ENCODE results near the gene P2RY2.

- TF ChIP-seq REST (IDR thresholded peaks at IDR 0.05; ENCODE audit: low read depth): no peak
- no peak for TF ChIP-seq EZH2 (IDR thresholded peaks at IDR 0.05)
- no peak for TF ChIP-seq POLR2A (IDR thresholded peaks at IDR 0.05; ENCODE audit: borderline replicate concordance, extremely low read depth, insufficient read depth, insufficient read length)
- no peak for TF ChIP-seq SP1 (IDR thresholded peaks at IDR 0.05; ENCODE audit: low read depth)
- TF ChIP-seq, protein P1, sequence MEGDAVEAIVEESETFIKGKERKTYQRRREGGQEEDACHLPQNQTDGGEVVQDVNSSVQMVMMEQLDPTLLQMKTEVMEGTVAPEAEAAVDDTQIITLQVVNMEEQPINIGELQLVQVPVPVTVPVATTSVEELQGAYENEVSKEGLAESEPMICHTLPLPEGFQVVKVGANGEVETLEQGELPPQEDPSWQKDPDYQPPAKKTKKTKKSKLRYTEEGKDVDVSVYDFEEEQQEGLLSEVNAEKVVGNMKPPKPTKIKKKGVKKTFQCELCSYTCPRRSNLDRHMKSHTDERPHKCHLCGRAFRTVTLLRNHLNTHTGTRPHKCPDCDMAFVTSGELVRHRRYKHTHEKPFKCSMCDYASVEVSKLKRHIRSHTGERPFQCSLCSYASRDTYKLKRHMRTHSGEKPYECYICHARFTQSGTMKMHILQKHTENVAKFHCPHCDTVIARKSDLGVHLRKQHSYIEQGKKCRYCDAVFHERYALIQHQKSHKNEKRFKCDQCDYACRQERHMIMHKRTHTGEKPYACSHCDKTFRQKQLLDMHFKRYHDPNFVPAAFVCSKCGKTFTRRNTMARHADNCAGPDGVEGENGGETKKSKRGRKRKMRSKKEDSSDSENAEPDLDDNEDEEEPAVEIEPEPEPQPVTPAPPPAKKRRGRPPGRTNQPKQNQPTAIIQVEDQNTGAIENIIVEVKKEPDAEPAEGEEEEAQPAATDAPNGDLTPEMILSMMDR (IDR thresholded peaks at IDR 0.05 in 2 of 3, conservative IDR thresholded peaks at IDR 0.05 in 1 of 3; ENCODE audit: borderline replicate concordance in 1 of 3, insufficient read depth in 1 of 3, low read depth in 2 of 3, low read length in 2 of 3): no peak
- no peak for TF ChIP-seq POLR2AphosphoS5 (IDR thresholded peaks at IDR 0.05; ENCODE audit: low read depth, low read length)
- TF ChIP-seq, protein P2, sequence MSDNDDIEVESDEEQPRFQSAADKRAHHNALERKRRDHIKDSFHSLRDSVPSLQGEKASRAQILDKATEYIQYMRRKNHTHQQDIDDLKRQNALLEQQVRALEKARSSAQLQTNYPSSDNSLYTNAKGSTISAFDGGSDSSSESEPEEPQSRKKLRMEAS (IDR thresholded peaks at IDR 0.05): no peak
- no peak for TF ChIP-seq ATF3 (IDR thresholded peaks at IDR 0.05)
- TF ChIP-seq RAD21 (IDR thresholded peaks at IDR 0.05; ENCODE audit: low read depth): no peak
- no peak for TF ChIP-seq JUND (IDR thresholded peaks at IDR 0.05)
- TF ChIP-seq CEBPB (IDR thresholded peaks at IDR 0.05; ENCODE audit: low read depth): no peak
- TF ChIP-seq EZH2phosphoT487 (IDR thresholded peaks at IDR 0.05; ENCODE audit: borderline replicate concordance): no peak
- no peak for TF ChIP-seq TCF7L2 (IDR thresholded peaks at IDR 0.05; ENCODE audit: borderline replicate concordance, extremely low read depth, insufficient read depth, insufficient read length)
Observed at GRCh38 chr11:73210916-73211667, 7.0 kb upstream of the P2RY2 start.

Data from HCT116 (cell line).